HUES6 (cell line): ENCODE measurements around the gene PKD1.
"Not testable (repeated sequence)": the region's sequence is repeated elsewhere in the genome, so short reads cannot be mapped to it uniquely, and the experiment has no call there.

ENCODE experiments used
- H3K27ac ChIP-seq: 2 replicates; pipeline ENCODE4 v1.7.0; 2013; ENCODE audit warnings: low read depth, mild to moderate bottlenecking, low read length, inconsistent platforms
- H3K27me3 ChIP-seq: 2 replicates; pipeline ENCODE4 v1.6.1; 2013; ENCODE audit warnings: low read length; ENCODE audit not compliant: control insufficient read depth, insufficient read depth
- H3K36me3 ChIP-seq: 2 replicates; pipeline ENCODE4 v1.6.1; 2013; ENCODE audit warnings: low read length; ENCODE audit not compliant: control insufficient read depth, insufficient read depth
- H3K4me1 ChIP-seq: 2 replicates; pipeline ENCODE4 v1.6.1; 2013; ENCODE audit warnings: low read length; ENCODE audit not compliant: control insufficient read depth, insufficient read depth
- H3K4me3 ChIP-seq: 2 replicates; pipeline ENCODE4 v1.5.1; 2013; ENCODE audit warnings: low read depth, low read length
- H3K9ac ChIP-seq: one replicate; pipeline ENCODE4 v1.6.1; 2013; ENCODE audit warnings: mild to moderate bottlenecking, low read length
- H3K9me3 ChIP-seq: 2 replicates; pipeline ENCODE4 v1.6.1; 2013; ENCODE audit warnings: low read depth, low read length; ENCODE audit not compliant: control insufficient read depth, insufficient read depth

PKD1 gene

GRCh38 chr16:2122429-2122828 lies 13.3 kb downstream of the PKD1 start:
- Histone ChIP-seq H3K27ac (no peak overlapping the region), H3K9ac (no peak overlapping the region), H3K36me3 (no peaks in the 10 kb centered on the region), H3K4me1 (peaks cover 27% of the 10 kb centered on the region), H3K4me3 (no peak overlapping the region), H3K27me3 (no peaks in the 10 kb centered on the region), H3K9me3 (no peaks in the 10 kb centered on the region)

- Histone ChIP-seq H3K4me1 (peaks cover 22% of the 10 kb centered on the region), H3K4me3 (no peak overlapping the region), H3K36me3 (no peaks in the 10 kb centered on the region), H3K9ac (no peak overlapping the region), H3K9me3 (no peaks in the 10 kb centered on the region), H3K27ac (no peak overlapping the region), H3K27me3 (no peaks in the 10 kb centered on the region)
These were observed 13.8 kb downstream of the PKD1 start for GRCh38 chr16:2121853-2122252.

- H3K27me3 ChIP-seq, H3K27ac ChIP-seq, H3K4me3 ChIP-seq, H3K36me3 ChIP-seq, H3K9ac ChIP-seq, H3K9me3 ChIP-seq: not testable (repeated sequence)
- H3K4me1 ChIP-seq = peaks cover 16% of the 10 kb centered on the region
These were observed 14.4 kb downstream of the PKD1 start for GRCh38 chr16:2121325-2121724.

- H3K27me3 ChIP-seq = not testable (repeated sequence)
These were observed 17.6 kb downstream of the PKD1 start for GRCh38 chr16:2117960-2118722.

GRCh38 chr16:2117341-2117740 lies 18.4 kb downstream of the PKD1 start:
- H3K27ac ChIP-seq = not testable (repeated sequence)

More at GRCh38 chr16:2117960-2118722, 17.6 kb downstream of the PKD1 start:
- H3K9ac ChIP-seq, H3K4me1 ChIP-seq, H3K27ac ChIP-seq, H3K36me3 ChIP-seq, H3K4me3 ChIP-seq, H3K9me3 ChIP-seq: not testable (repeated sequence)

GRCh38 chr16:2116428-2116827 lies 19.3 kb downstream of the PKD1 start:
- not testable (repeated sequence) for H3K4me3 ChIP-seq, H3K27ac ChIP-seq, H3K36me3 ChIP-seq, H3K9ac ChIP-seq, H3K27me3 ChIP-seq, H3K4me1 ChIP-seq, H3K9me3 ChIP-seq

More at GRCh38 chr16:2117341-2117740, 18.4 kb downstream of the PKD1 start:
- not testable (repeated sequence) for H3K4me3 ChIP-seq, H3K27me3 ChIP-seq, H3K4me1 ChIP-seq, H3K36me3 ChIP-seq, H3K9me3 ChIP-seq, H3K9ac ChIP-seq

- no peak overlapping the region for H3K27ac ChIP-seq
- H3K4me3 ChIP-seq = no peak overlapping the region
- H3K36me3 ChIP-seq = peaks cover 15% of the 10 kb centered on the region
- H3K9me3 ChIP-seq = no peaks in the 10 kb centered on the region
- H3K9ac ChIP-seq = no peak overlapping the region
- H3K4me1 ChIP-seq = no peaks in the 10 kb centered on the region
- no peaks in the 10 kb centered on the region for H3K27me3 ChIP-seq
These were observed 20.1 kb downstream of the PKD1 start for GRCh38 chr16:2115591-2115973.

- H3K9me3 ChIP-seq, H3K9ac ChIP-seq, H3K27me3 ChIP-seq, H3K4me3 ChIP-seq, H3K4me1 ChIP-seq, H3K27ac ChIP-seq: not testable (repeated sequence)
- peaks cover 19% of the 10 kb centered on the region for H3K36me3 ChIP-seq
These were observed 20.7 kb downstream of the PKD1 start for GRCh38 chr16:2114885-2115590.

GRCh38 chr16:2114225-2114624 lies 21.5 kb downstream of the PKD1 start:
- H3K9ac ChIP-seq, H3K4me3 ChIP-seq, H3K27me3 ChIP-seq, H3K27ac ChIP-seq, H3K4me1 ChIP-seq, H3K9me3 ChIP-seq: not testable (repeated sequence)
- peaks cover 23% of the 10 kb centered on the region for H3K36me3 ChIP-seq

GRCh38 chr16:2112539-2113106 lies 23.1 kb downstream of the PKD1 start:
- peaks cover 34% of the 10 kb centered on the region for H3K36me3 ChIP-seq
- not testable (repeated sequence) for H3K27me3 ChIP-seq, H3K27ac ChIP-seq, H3K9me3 ChIP-seq, H3K9ac ChIP-seq, H3K4me1 ChIP-seq, H3K4me3 ChIP-seq
